MCF 10A (cell line): ENCODE measurements around the gene CFAP298. TPM values are rescaled to one million over a fixed set of nuclear protein-coding genes. Genes with fewer than 3 reads are reported as not detected.

Experiments
- BruUV-seq: library from RNA; stranded (reverse); fragments of 400-500 nt; replicated peaks from 2 replicates; lab custom pipeline; 2021; lab: Mats Ljungman, UMichigan
- CTCF ChIA-PET: fragments of 300-600 bp; sonication (Branson Sonifier 250); formaldehyde crosslinking; extraction: SDS; loops from one replicate; lab custom pipeline; 2021; ENCODE audit warnings: antibody characterized with exemption, inconsistent platforms; lab: Yijun Ruan, JAX
- POLR2A ChIA-PET: fragments of 300-600, 350-650 bp; sonication (Branson Sonifier 250); formaldehyde crosslinking; extraction: SDS; loops from one replicate; lab custom pipeline; 2020; ENCODE audit warnings: antibody characterized with exemption, inconsistent platforms; lab: Yijun Ruan, JAX
- DNase-seq: peaks from one replicate; pipeline ENCODE4 v3.0.0-alpha.2; 2018; ENCODE audit not compliant: unreplicated experiment
- H3K27ac Mint-ChIP-seq: one replicate; pipeline ENCODE4 v1.8.0; 2022; ENCODE audit warnings: mild to moderate bottlenecking, low read depth, mixed read lengths; ENCODE audit not compliant: unreplicated experiment
- H3K27me3 Mint-ChIP-seq: one replicate; pipeline ENCODE4 v1.8.0; 2022; ENCODE audit warnings: mixed read lengths; ENCODE audit not compliant: insufficient read depth, unreplicated experiment
- H3K36me3 Mint-ChIP-seq: one replicate; pipeline ENCODE4 v1.8.0; 2022; ENCODE audit warnings: mild to moderate bottlenecking, moderate library complexity, mixed read lengths; ENCODE audit not compliant: insufficient read depth, unreplicated experiment
- H3K4me1 Mint-ChIP-seq: one replicate; pipeline ENCODE4 v1.8.0; 2022; ENCODE audit warnings: mixed read lengths; ENCODE audit not compliant: insufficient read depth, unreplicated experiment
- H3K4me3 Mint-ChIP-seq: one replicate; pipeline ENCODE4 v1.8.0; 2022; ENCODE audit warnings: mild to moderate bottlenecking, moderate library complexity, mixed read lengths; ENCODE audit not compliant: unreplicated experiment
- H3K9me3 Mint-ChIP-seq: one replicate; pipeline ENCODE4 v1.8.0; 2022; ENCODE audit warnings: mixed read lengths; ENCODE audit not compliant: unreplicated experiment
- CTCF ChIP-seq: fragments of 200-600 bp; IDR thresholded peaks from one replicate; pipeline ENCODE4 v1.8.0; 2022; ENCODE audit warnings: antibody characterized with exemption, mild to moderate bottlenecking; ENCODE audit not compliant: unreplicated experiment
- intact Hi-C: fragments of 100-400 bp; cut with micrococcal nuclease; formaldehyde crosslinking; loops from 2 replicates; pipeline ENCODE4 v1.14.1; 2022
- total RNA-seq: library from RNA; stranded (reverse); gene quantifications from 2 replicates; pipeline ENCODE4 v1.2.3, GENCODE V29; 2022

CFAP298 gene
- total RNA-seq, 1 experiment from 2014 or later: 52.7 TPM

GRCh38 chr21:32574946-32575925, 36.9 kb downstream of the CFAP298 start:
- intact Hi-C loops: no loop called here
- ChIA-PET CTCF (interaction anchor here (1.1 to 1.5 kb wide), 3 partner anchors 24 to 172 kb away, joined by 3 to 6 read pairs (median 4); no protein-coding TSS in a partner anchor), POLR2A (interaction anchor here (0.6 to 0.9 kb wide), 4 partner anchors 15 to 180 kb away, joined by 3 read pairs; no protein-coding TSS in a partner anchor)
- no peak for TF ChIP-seq CTCF
- H3K36me3 Mint-ChIP-seq: no peaks in the 10 kb centered on the region
- no peak for DNase-seq
- H3K4me1 Mint-ChIP-seq: peaks cover 5% of the 10 kb centered on the region
- no TSS peak for BruUV-seq
- H3K9me3 Mint-ChIP-seq: no peaks in the 10 kb centered on the region
- H3K4me3 Mint-ChIP-seq: no peak overlapping the region
- no peak overlapping the region for H3K27ac Mint-ChIP-seq
- peaks cover 28% of the 10 kb centered on the region for H3K27me3 Mint-ChIP-seq

GRCh38 chr21:32572574-32573420, 39.4 kb downstream of the CFAP298 start:
- ChIA-PET POLR2A (no interaction called here), CTCF (interaction anchor here (1.1 kb wide), 2 partner anchors 28 to 167 kb away, joined by 5 read pairs; no protein-coding TSS in a partner anchor)
- no peak for TF ChIP-seq CTCF
- no peak overlapping the region for H3K4me3 Mint-ChIP-seq
- peaks cover 20% of the 10 kb centered on the region for H3K4me1 Mint-ChIP-seq
- H3K36me3 Mint-ChIP-seq: no peaks in the 10 kb centered on the region
- no peak overlapping the region for H3K27ac Mint-ChIP-seq
- no TSS peak for BruUV-seq
- peaks cover 9% of the 10 kb centered on the region for H3K27me3 Mint-ChIP-seq
- intact Hi-C loops: no loop called here
- no peaks in the 10 kb centered on the region for H3K9me3 Mint-ChIP-seq
- peak; percentile 51 for DNase-seq

GRCh38 chr21:32570456-32570855, 41.7 kb downstream of the CFAP298 start:
- H3K27ac Mint-ChIP-seq: no peak overlapping the region
- no peak for DNase-seq
- no TSS peak for BruUV-seq
- H3K27me3 Mint-ChIP-seq: no peaks in the 10 kb centered on the region
- ChIA-PET POLR2A (no interaction called here), CTCF (interaction anchor here (0.7 to 5.0 kb wide), 17 partner anchors 11 to 791 kb away, joined by 3 to 31 read pairs (median 4); no protein-coding TSS in a partner anchor)
- intact Hi-C loops: no loop called here
- H3K36me3 Mint-ChIP-seq: no peaks in the 10 kb centered on the region
- H3K4me3 Mint-ChIP-seq: no peak overlapping the region
- no peaks in the 10 kb centered on the region for H3K9me3 Mint-ChIP-seq
- peaks cover 20% of the 10 kb centered on the region for H3K4me1 Mint-ChIP-seq
- no peak for TF ChIP-seq CTCF
